IMR-90 (cell line): ENCODE measurements around the gene WNK1. TPM values are rescaled to one million over a fixed set of nuclear protein-coding genes. Genes with fewer than 3 reads are reported as not detected.

Experiments
- ATAC-seq: fragments of 200-7000 bp; cut with Tn5 transposase; 2 replicates; pipeline ENCODE4 v1.9.1; 2020; ENCODE audit warnings: low read depth, mild to moderate bottlenecking, moderate library complexity
- BruUV-seq: library from RNA; stranded (reverse); fragments of 400-500 nt; replicated peaks from 2 replicates; lab custom pipeline; 2021; lab: Mats Ljungman, UMichigan
- CTCF ChIA-PET: fragments of 300-600 bp; formaldehyde crosslinking; extraction: SDS; loops from one replicate; lab custom pipeline; 2021; ENCODE audit warnings: antibody characterized with exemption; lab: Yijun Ruan, JAX
- POLR2A ChIA-PET: fragments of 300-600 bp; sonication (Branson Sonifier 250); formaldehyde crosslinking; loops from one replicate; lab custom pipeline; 2022; ENCODE audit warnings: antibody characterized with exemption; ENCODE audit not compliant: unreplicated experiment; lab: Charles Lee
- DNase-seq: peaks from one replicate; pipeline ENCODE4 v3.0.0; 2013
- H2AFZ ChIP-seq: replicated peaks from 2 replicates; pipeline ENCODE3; 2013; ENCODE audit warnings: low read length, mild to moderate bottlenecking; ENCODE audit not compliant: poor library complexity
- H2AK5ac ChIP-seq: 2 replicates; pipeline ENCODE4 v1.6.1; 2013; ENCODE audit warnings: low read depth, low read length, inconsistent platforms
- H2AK9ac ChIP-seq: replicated peaks from 2 replicates; pipeline ENCODE3; 2013; ENCODE audit warnings: mild to moderate bottlenecking, low read depth, low read length, moderate library complexity; ENCODE audit not compliant: poor library complexity
- H2BK120ac ChIP-seq: 2 replicates; pipeline ENCODE4 v1.6.1; 2013; ENCODE audit warnings: low read depth, low read length, inconsistent platforms
- H2BK15ac ChIP-seq: 3 replicates; pipeline ENCODE4 v1.6.1; 2013; ENCODE audit warnings: low read depth, low read length, inconsistent platforms
- H2BK20ac ChIP-seq: 2 replicates; pipeline ENCODE4 v1.6.1; 2013; ENCODE audit warnings: low read depth, mild to moderate bottlenecking, inconsistent platforms, low read length, moderate library complexity
- H2BK5ac ChIP-seq: 2 replicates; pipeline ENCODE4 v1.6.1; 2013; ENCODE audit warnings: mild to moderate bottlenecking, low read depth, low read length, inconsistent platforms; ENCODE audit not compliant: poor library complexity, severe bottlenecking
- H3K14ac ChIP-seq: replicated peaks from 2 replicates; pipeline ENCODE4 v1.6.1; 2013; ENCODE audit warnings: low read depth, low read length, inconsistent platforms
- H3K18ac ChIP-seq: 2 replicates; pipeline ENCODE4 v1.6.1; 2013; ENCODE audit warnings: low read depth, low read length, control low read depth
- H3K23ac ChIP-seq: 2 replicates; pipeline ENCODE4 v1.6.1; 2013; ENCODE audit warnings: low read depth, low read length, inconsistent platforms
- H3K27ac ChIP-seq: 2 replicates; pipeline ENCODE4 v1.5.1; 2013; ENCODE audit warnings: mild to moderate bottlenecking, control low read depth, low read length; ENCODE audit not compliant: insufficient read depth
- H3K27me3 ChIP-seq: 2 replicates; pipeline ENCODE4 v1.6.1; 2013; ENCODE audit warnings: low read length; ENCODE audit not compliant: control insufficient read depth, insufficient read depth
- H3K36me3 ChIP-seq: 2 replicates; pipeline ENCODE4 v1.6.1; 2013; ENCODE audit warnings: low read length, mixed read lengths; ENCODE audit not compliant: control insufficient read depth, insufficient read depth
- H3K4ac ChIP-seq: 2 replicates; pipeline ENCODE4 v1.6.1; 2013; ENCODE audit warnings: low read depth, low read length, inconsistent platforms
- H3K4me1 ChIP-seq: 2 replicates; pipeline ENCODE4 v1.6.1; 2013; ENCODE audit warnings: low read length, mixed read lengths; ENCODE audit not compliant: control insufficient read depth, insufficient read depth
- H3K4me2 ChIP-seq: 2 replicates; pipeline ENCODE4 v1.6.1; 2013; ENCODE audit warnings: low read depth, mild to moderate bottlenecking, control low read depth, low read length, moderate library complexity
- H3K4me3 ChIP-seq: 2 replicates; pipeline ENCODE4 v1.5.1; 2013; ENCODE audit warnings: low read depth, mild to moderate bottlenecking, control low read depth, low read length, moderate library complexity; ENCODE audit not compliant: insufficient read depth
- H3K56ac ChIP-seq: 2 replicates; pipeline ENCODE4 v1.6.1; 2013; ENCODE audit warnings: low read length, inconsistent platforms; ENCODE audit not compliant: insufficient read depth; ENCODE audit errors: extremely low read depth
- H3K79me1 ChIP-seq, 2 experiments: 2 replicates each; pipeline ENCODE4 v1.6.1; 2013; ENCODE audit warnings: low read length in 2 of 2, inconsistent platforms in 1 of 2, low read depth in 1 of 2
- H3K9ac ChIP-seq: 2 replicates; pipeline ENCODE4 v1.6.1; 2013; ENCODE audit warnings: low read depth, low read length, control low read depth
- H3K9me1 ChIP-seq: 2 replicates; pipeline ENCODE4 v1.6.1; 2013; ENCODE audit warnings: low read length, inconsistent platforms; ENCODE audit not compliant: insufficient read depth
- H3K9me3 ChIP-seq: 2 replicates; pipeline ENCODE4 v1.6.1; 2013; ENCODE audit warnings: low read length; ENCODE audit not compliant: control insufficient read depth, insufficient read depth
- H4K20me1 ChIP-seq: 2 replicates; pipeline ENCODE4 v1.6.1; 2013; ENCODE audit warnings: low read length, inconsistent platforms; ENCODE audit not compliant: insufficient read depth
- H4K5ac ChIP-seq: 2 replicates; pipeline ENCODE4 v1.6.1; 2013; ENCODE audit warnings: mild to moderate bottlenecking, low read depth, low read length, control low read depth
- H4K8ac ChIP-seq, 2 experiments: 2 replicates each; pipeline ENCODE4 v1.6.1; 2013; ENCODE audit warnings: low read depth in 2 of 2, low read length in 2 of 2, control low read depth in 1 of 2, inconsistent platforms in 1 of 2
- H4K91ac ChIP-seq: 2 replicates; pipeline ENCODE4 v1.6.1; 2013; ENCODE audit warnings: low read depth, low read length, inconsistent platforms; ENCODE audit not compliant: insufficient read depth
- BHLHE40 ChIP-seq: fragments of 150-350 bp; IDR thresholded peaks from 2 replicates; pipeline ENCODE4 v1.6.1; 2016; ENCODE audit warnings: mild to moderate bottlenecking, low read depth, low read length
- CEBPB ChIP-seq: IDR thresholded peaks from 2 replicates; pipeline ENCODE4 v1.6.1; 2012; ENCODE audit warnings: low read depth, low read length, improper control_type of control experiment
- CHD1 ChIP-seq: IDR thresholded peaks from 2 replicates; pipeline ENCODE4 v1.6.1; 2012; ENCODE audit warnings: low read depth, low read length, improper control_type of control experiment
- FOS ChIP-seq: fragments of 150-350 bp; IDR thresholded peaks from 2 replicates; pipeline ENCODE4 v1.6.1; 2016; ENCODE audit warnings: low read depth, low read length
- MAFK ChIP-seq: IDR thresholded peaks from 2 replicates; pipeline ENCODE4 v1.6.1; 2012; ENCODE audit warnings: low read depth, low read length, improper control_type of control experiment
- MAZ ChIP-seq: IDR thresholded peaks from 2 replicates; pipeline ENCODE4 v1.6.1; 2012; ENCODE audit warnings: low read depth, mild to moderate bottlenecking, low read length, improper control_type of control experiment, moderate library complexity, borderline replicate concordance
- MXI1 ChIP-seq: IDR thresholded peaks from 2 replicates; pipeline ENCODE4 v1.6.1; 2012; ENCODE audit warnings: low read depth, mild to moderate bottlenecking, low read length, moderate library complexity, borderline replicate concordance
- NFE2L2 ChIP-seq: fragments of 150-350 bp; IDR thresholded peaks from 2 replicates; pipeline ENCODE4 v1.6.1; 2016; ENCODE audit warnings: low read depth, mild to moderate bottlenecking, low read length
- RCOR1 ChIP-seq: IDR thresholded peaks from 2 replicates; pipeline ENCODE4 v1.6.1; 2012; ENCODE audit warnings: mild to moderate bottlenecking, low read length, improper control_type of control experiment; ENCODE audit not compliant: insufficient replicate concordance
- RFX5 ChIP-seq: IDR thresholded peaks from 2 replicates; pipeline ENCODE4 v1.8.0; 2012; ENCODE audit warnings: low read depth, mild to moderate bottlenecking, low read length, moderate library complexity
- SMC3 ChIP-seq: fragments of 150-350 bp; IDR thresholded peaks from 2 replicates; pipeline ENCODE4 v1.6.1; 2016; ENCODE audit warnings: low read depth, mild to moderate bottlenecking, antibody characterized with exemption, low read length, moderate library complexity
- WGBS, 2 experiments: methylation state at CpG; one replicate each; pipeline versions ENCODE4 v1.1.5 to v1.1.7; 2013; ENCODE audit warnings: missing lambda C conversion rate in 2 of 2; ENCODE audit not compliant: insufficient read length in 1 of 2; ENCODE audit errors: extremely low coverage in 2 of 2; 5-methylcytosine and 5-hydroxymethylcytosine counted together
- dilution Hi-C: fragments of 300-500 bp; cut with HindIII; formaldehyde crosslinking; loops from one replicate; pipeline ENCODE4 v1.14.3; 2018; ENCODE audit warnings: low sequenced_read_pairs; ENCODE audit not compliant: unreplicated experiment
- in situ Hi-C: fragments of 300-500 bp; cut with MboI; formaldehyde crosslinking; loops from 3 replicates; pipeline ENCODE4 v1.14.3; 2019; ENCODE audit warnings: low sequenced_read_pairs, inconsistent platforms, mixed read lengths
- intact Hi-C: fragments of 100-400 bp; cut with micrococcal nuclease; formaldehyde crosslinking; loops from 2 replicates; pipeline ENCODE4 v1.10.0; 2022
- polyA plus RNA-seq, 3 experiments: library from polyadenylated mRNA; depleted of rRNA; stranded (reverse); fragments of >200 nt; gene quantifications; 2 replicates each; pipeline ENCODE4 v1.2.3, GENCODE V29; 2012; ENCODE audit warnings: low replicate concordance in 1 of 3
- total RNA-seq: library from RNA; depleted of rRNA; stranded (reverse); fragments of >200 nt; gene quantifications from 2 replicates; pipeline ENCODE4 v1.2.3, GENCODE V29; 2012
- TF ChIP-seq, protein P1 (sequence below): conservative IDR thresholded peaks from 2 replicates; pipeline ENCODE4 v1.5.1; 2012; ENCODE audit warnings: mild to moderate bottlenecking, low read depth, low read length, improper control_type of control experiment

The WNK1 gene
- total and polyA plus RNA-seq, 2 of the 4 experiments (the other 2 are of a cell fraction) = 36.9 to 42.8 TPM

DNA sequence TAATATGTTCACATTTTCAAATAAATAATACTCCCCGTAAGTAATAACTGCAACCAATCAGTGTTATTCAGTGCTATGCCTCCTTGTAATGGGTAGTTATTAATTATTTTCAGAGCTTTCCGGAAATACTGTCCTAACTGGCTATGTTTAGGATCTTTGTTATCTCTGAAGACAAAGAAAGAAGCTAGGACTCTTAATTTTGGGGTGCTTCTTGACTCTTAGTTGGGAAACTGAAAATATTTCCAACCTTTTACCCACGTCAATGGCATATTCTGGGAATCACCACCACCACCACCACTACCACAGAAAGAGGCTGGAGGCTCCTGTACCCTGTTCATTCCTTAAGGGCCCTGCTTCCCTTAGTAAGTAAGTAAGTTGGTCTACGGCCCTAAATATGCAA, 158.0 kb downstream of the WNK1 start:
- no peak overlapping the region for H4K8ac ChIP-seq
- peaks cover 9 to 49% of the 10 kb centered on the region in 2 experiments for H3K79me1 ChIP-seq
- no peak overlapping the region for H3K23ac ChIP-seq
- H3K9ac ChIP-seq = no peak overlapping the region
- no peak overlapping the region for H3K4ac ChIP-seq
- no peak overlapping the region for H4K91ac ChIP-seq
- no peak overlapping the region for H3K27ac ChIP-seq
- ATAC-seq (no peak), DNase-seq (no peak)
- intact Hi-C loops = no loop called here
- H2BK120ac ChIP-seq = no peak overlapping the region
- H3K9me3 ChIP-seq = no peaks in the 10 kb centered on the region
- no peak overlapping the region for H2BK5ac ChIP-seq
- ChIA-PET POLR2A (no interaction called here), CTCF (no interaction called here)
- peaks cover 64% of the 10 kb centered on the region for H3K36me3 ChIP-seq
- no peak overlapping the region for H2BK20ac ChIP-seq
- H3K56ac ChIP-seq = no peak overlapping the region
- H3K9me1 ChIP-seq = peaks cover 13% of the 10 kb centered on the region
- dilution Hi-C loops = no loop called here
- peaks cover 4% of the 10 kb centered on the region for H3K4me1 ChIP-seq
- TF ChIP-seq FOS (no peak), NFE2L2 (no peak), MXI1 (no peak), SMC3 (no peak), MAFK (no peak), MAZ (no peak), BHLHE40 (no peak), CEBPB (no peak), RCOR1 (no peak), RFX5 (no peak), CHD1 (no peak)
- TF ChIP-seq, protein P1, sequence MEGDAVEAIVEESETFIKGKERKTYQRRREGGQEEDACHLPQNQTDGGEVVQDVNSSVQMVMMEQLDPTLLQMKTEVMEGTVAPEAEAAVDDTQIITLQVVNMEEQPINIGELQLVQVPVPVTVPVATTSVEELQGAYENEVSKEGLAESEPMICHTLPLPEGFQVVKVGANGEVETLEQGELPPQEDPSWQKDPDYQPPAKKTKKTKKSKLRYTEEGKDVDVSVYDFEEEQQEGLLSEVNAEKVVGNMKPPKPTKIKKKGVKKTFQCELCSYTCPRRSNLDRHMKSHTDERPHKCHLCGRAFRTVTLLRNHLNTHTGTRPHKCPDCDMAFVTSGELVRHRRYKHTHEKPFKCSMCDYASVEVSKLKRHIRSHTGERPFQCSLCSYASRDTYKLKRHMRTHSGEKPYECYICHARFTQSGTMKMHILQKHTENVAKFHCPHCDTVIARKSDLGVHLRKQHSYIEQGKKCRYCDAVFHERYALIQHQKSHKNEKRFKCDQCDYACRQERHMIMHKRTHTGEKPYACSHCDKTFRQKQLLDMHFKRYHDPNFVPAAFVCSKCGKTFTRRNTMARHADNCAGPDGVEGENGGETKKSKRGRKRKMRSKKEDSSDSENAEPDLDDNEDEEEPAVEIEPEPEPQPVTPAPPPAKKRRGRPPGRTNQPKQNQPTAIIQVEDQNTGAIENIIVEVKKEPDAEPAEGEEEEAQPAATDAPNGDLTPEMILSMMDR = no peak
- H4K20me1 ChIP-seq = peaks cover 4% of the 10 kb centered on the region
- H3K4me3 ChIP-seq = no peak overlapping the region
- H2BK15ac ChIP-seq = no peak overlapping the region
- no peak overlapping the region for H4K5ac ChIP-seq
- no peak overlapping the region for H2AK9ac ChIP-seq
- no CpG with 5 or more reads among the region's 4 CpGs for WGBS, 2 experiments
- no peak overlapping the region for H3K14ac ChIP-seq
- no peaks in the 10 kb centered on the region for H3K27me3 ChIP-seq
- in situ Hi-C loops = loop anchor here (25.0 kb wide), 1 partner anchor 677 kb away; the partner anchor contains the start of gene FBXL14
- H3K18ac ChIP-seq = no peak overlapping the region
- no TSS peak for BruUV-seq
- no peak overlapping the region for H2AFZ ChIP-seq
- no peak overlapping the region for H2AK5ac ChIP-seq
- H3K4me2 ChIP-seq = no peak overlapping the region
